ENCODE measurements around the gene GIGYF1. TPM values are rescaled to one million over a fixed set of nuclear protein-coding genes. Genes with fewer than 3 reads are reported as not detected.
"Not testable (repeated sequence)": the region's sequence is repeated elsewhere in the genome, so short reads cannot be mapped to it uniquely, and the experiment has no call there.

GIGYF1 gene
- total RNA-seq, 1 donor from 2014 or later, result 25.7 TPM

- DNase-seq (ENCODE audit: extremely low read depth, low read depth, low spot score), result no peak
Observed at GRCh38 chr7:100674411-100675104, 19.5 kb downstream of the GIGYF1 start.

GRCh38 chr7:100673942-100674410 lies 20.1 kb downstream of the GIGYF1 start:
- no peak for DNase-seq (ENCODE audit: extremely low read depth, low read depth, low spot score)

GRCh38 chr7:100673302-100673941 lies 20.6 kb downstream of the GIGYF1 start, which contains the start of gene GNB2:
Gene GNB2, plus strand, starts transcription at chr7:100673740. Its CDS starts 2,526 bp downstream, at chr7:100676266.
- peak; percentile 93 for DNase-seq (ENCODE audit: extremely low read depth, low read depth, low spot score)

- DNase-seq (ENCODE audit: extremely low read depth, low read depth, low spot score), result no peak
Observed at GRCh38 chr7:100671353-100672327, 22.4 kb downstream of the GIGYF1 start.

- no peak for DNase-seq (ENCODE audit: extremely low read depth, low read depth, low spot score)
Observed at GRCh38 chr7:100670074-100670473, 24.0 kb downstream of the GIGYF1 start.

- DNase-seq (ENCODE audit: extremely low read depth, low read depth, low spot score), result not testable (repeated sequence)
Observed at GRCh38 chr7:100669106-100669505, 24.9 kb downstream of the GIGYF1 start.

- DNase-seq (ENCODE audit: extremely low read depth, low read depth, low spot score), result no peak
Observed at GRCh38 chr7:100668069-100668449, 26.0 kb downstream of the GIGYF1 start.

- no peak for DNase-seq (ENCODE audit: extremely low read depth, low read depth, low spot score)
Observed at GRCh38 chr7:100667331-100668068, 26.6 kb downstream of the GIGYF1 start.

- DNase-seq (ENCODE audit: extremely low read depth, low read depth, low spot score), result no peak
Observed at GRCh38 chr7:100665168-100665726, 28.8 kb downstream of the GIGYF1 start.

- not testable (repeated sequence) for DNase-seq (ENCODE audit: extremely low read depth, low read depth, low spot score)
Observed at GRCh38 chr7:100662194-100662776, 31.8 kb downstream of the GIGYF1 start.

GRCh38 chr7:100655908-100656674 lies 38.0 kb downstream of the GIGYF1 start, which contains the start of gene ACTL6B:
Gene ACTL6B, minus strand, starts transcription at chr7:100656448. Its CDS starts 94 bp downstream, at chr7:100656354.
- DNase-seq (ENCODE audit: extremely low read depth, low read depth, low spot score), result no peak

GRCh38 chr7:100654908-100655831 lies 38.9 kb downstream of the GIGYF1 start:
- no peak for DNase-seq (ENCODE audit: extremely low read depth, low read depth, low spot score)

- DNase-seq (ENCODE audit: extremely low read depth, low read depth, low spot score), result no peak
Observed at GRCh38 chr7:100649826-100650565, 44.1 kb downstream of the GIGYF1 start.

- DNase-seq (ENCODE audit: extremely low read depth, low read depth, low spot score), result no peak
Observed at GRCh38 chr7:100642534-100642907, 51.5 kb downstream of the GIGYF1 start.

GRCh38 chr7:100641860-100642533 lies 52.1 kb downstream of the GIGYF1 start:
- no peak for DNase-seq (ENCODE audit: extremely low read depth, low read depth, low spot score)

GRCh38 chr7:100641463-100641859 lies 52.6 kb downstream of the GIGYF1 start, which contains the start of gene TFR2:
Gene TFR2, minus strand, starts transcription at chr7:100641552. Its CDS starts 43 bp downstream, at chr7:100641509.
- DNase-seq (ENCODE audit: extremely low read depth, low read depth, low spot score), result no peak

Measured in glomerular endothelial cell (primary cell).